ENCODE data around the gene MEIOC. TPM values are rescaled to one million over a fixed set of nuclear protein-coding genes. Genes with fewer than 3 reads are reported as not detected.

Gene MEIOC
- total and polyA plus RNA-seq, 9 of the 15 experiments (the other 6 are each of a cell fraction or from before 2014, with no cell fraction given): 0.04 to 0.23 (median 0.06) TPM; not detected in 5

- TF ChIP-seq ZBTB40 (IDR thresholded peaks at IDR 0.05) (peak; percentile 65; the same call in 1 of the 2 replicates), ZBTB40 (CRISPR knock-in tag; IDR thresholded peaks at IDR 0.05) (no peak), ARHGAP35 (IDR thresholded peaks at IDR 0.05; ENCODE audit: partially characterized antibody) (no peak), ELK1 (CRISPR knock-in tag; IDR thresholded peaks at IDR 0.05) (no peak), JUND (IDR thresholded peaks at IDR 0.05; ENCODE audit: borderline replicate concordance, low read depth, low read length) (peak; percentile 50; the same call in 1 of the 2 replicates), JUND (tag; IDR thresholded peaks at IDR 0.05; ENCODE audit: borderline replicate concordance, low read depth, low read length) (0 out of 3 replicates have a peak, but pooled peaks have one; percentile 12), NFYB (IDR thresholded peaks at IDR 0.05; ENCODE audit: extremely low read depth, insufficient read length) (no peak), HMBOX1 (IDR thresholded peaks at IDR 0.05) (no peak), ZNF197 (CRISPR knock-in tag; IDR thresholded peaks at IDR 0.05; ENCODE audit: low read depth) (no peak), IRF2 (CRISPR knock-in tag; IDR thresholded peaks at IDR 0.05) (no peak), ESRRB (CRISPR knock-in tag; IDR thresholded peaks at IDR 0.05; ENCODE audit: borderline replicate concordance) (no peak), SNIP1 (IDR thresholded peaks at IDR 0.05; ENCODE audit: low read depth) (no peak), ZBTB49 (CRISPR knock-in tag; IDR thresholded peaks at IDR 0.05; ENCODE audit: borderline replicate concordance) (0 out of 2 replicates have a peak, but pooled peaks have one; percentile 57)
These were observed 52.4 kb downstream of the MEIOC start, which contains the start of gene DBF4B (continued) for GRCh38 chr17:44708401-44709263.

Measured in K562 (cell line).